GM19452 (cell line): ENCODE results near the gene CYP27B1.
"Not testable (repeated sequence)": the region's sequence is repeated elsewhere in the genome, so short reads cannot be mapped to it uniquely, and the experiment has no call there.

Source experiments
- ATAC-seq: cut with Tn5 transposase; IDR thresholded peaks from one replicate; pipeline ENCODE4 v1.9.1; 2021; ENCODE audit not compliant: unreplicated experiment

CYP27B1 gene

GRCh38 chr12:57783861-57784260 is 17.0 kb upstream of the CYP27B1 start:
- ATAC-seq = no peak

- no peak for ATAC-seq
These were observed 16.6 kb upstream of the CYP27B1 start for GRCh38 chr12:57783466-57783801.

GRCh38 chr12:57782608-57783465 is 16.0 kb upstream of the CYP27B1 start, which contains the start of gene TSFM:
Gene TSFM (plus strand): TSS chr12:57782787. CDS start chr12:57782802, 15 bp downstream.
- peak; percentile 82 for ATAC-seq

GRCh38 chr12:57782243-57782607 is 15.3 kb upstream of the CYP27B1 start:
- no peak for ATAC-seq

GRCh38 chr12:57781801-57782200 is 14.9 kb upstream of the CYP27B1 start:
- no peak for ATAC-seq

GRCh38 chr12:57781244-57781643 is 14.4 kb upstream of the CYP27B1 start:
- no peak for ATAC-seq

GRCh38 chr12:57780284-57780897 is 13.5 kb upstream of the CYP27B1 start:
- ATAC-seq = no peak

GRCh38 chr12:57779736-57780135 is 12.9 kb upstream of the CYP27B1 start:
- no peak for ATAC-seq

GRCh38 chr12:57777911-57778310 is 11.0 kb upstream of the CYP27B1 start:
- ATAC-seq = no peak

GRCh38 chr12:57777367-57777766 is 10.5 kb upstream of the CYP27B1 start:
- no peak for ATAC-seq

- no peak for ATAC-seq
These were observed 9.3 kb upstream of the CYP27B1 start for GRCh38 chr12:57776247-57776587.

- no peak for ATAC-seq
These were observed 8.8 kb upstream of the CYP27B1 start for GRCh38 chr12:57775563-57776246.

GRCh38 chr12:57775044-57775443 is 8.2 kb upstream of the CYP27B1 start:
- ATAC-seq = no peak

- not testable (repeated sequence) for ATAC-seq
These were observed 7.8 kb upstream of the CYP27B1 start for GRCh38 chr12:57774634-57775033.

GRCh38 chr12:57772429-57773322 is 5.8 kb upstream of the CYP27B1 start, which contains the start of gene EEF1AKMT3:
Gene EEF1AKMT3 (plus strand): TSS chr12:57772614. CDS start chr12:57772725, 111 bp downstream.
- peak; percentile 32 for ATAC-seq

- ATAC-seq = peak; percentile 82
These were observed 5.1 kb upstream of the CYP27B1 start, which contains the start of gene METTL1 for GRCh38 chr12:57771873-57772428. Gene METTL1 (minus strand): TSS chr12:57772105. CDS start chr12:57772083, 22 bp downstream.

GRCh38 chr12:57771236-57771872 is 4.5 kb upstream of the CYP27B1 start:
- ATAC-seq = peak; percentile 72

- ATAC-seq = no peak
These were observed 3.9 kb upstream of the CYP27B1 start for GRCh38 chr12:57770734-57771133.

GRCh38 chr12:57769594-57769993 is 2.7 kb upstream of the CYP27B1 start:
- ATAC-seq = no peak

- ATAC-seq = no peak
These were observed 998 bp upstream of the CYP27B1 start for GRCh38 chr12:57767876-57768275.
